GM19372 (cell line): Measurements from ENCODE around the gene ROCK2.
"Not testable (repeated sequence)": the region's sequence is repeated elsewhere in the genome, so short reads cannot be mapped to it uniquely, and the experiment has no call there.

Source experiments
- ATAC-seq: cut with Tn5 transposase; IDR thresholded peaks from one replicate; pipeline ENCODE4 v1.9.1; 2021; ENCODE audit warnings: mild to moderate bottlenecking, low read depth, moderate library complexity; ENCODE audit not compliant: unreplicated experiment

The ROCK2 gene

DNA sequence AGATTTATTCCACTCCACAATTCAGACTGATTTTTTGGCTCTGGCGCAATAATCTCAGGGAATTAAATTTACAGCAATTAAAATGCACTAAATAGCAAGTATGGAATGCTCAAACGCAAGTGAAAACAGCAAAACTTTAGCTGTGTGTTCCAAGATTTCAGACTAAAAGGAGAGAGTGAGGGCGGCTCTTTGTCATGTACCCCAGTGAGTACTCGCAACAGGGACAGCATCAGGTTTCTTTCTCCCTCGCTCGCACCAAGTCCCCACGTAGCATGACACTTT is 1.1 kb downstream of the ROCK2 start:
- peak; percentile 32 for ATAC-seq

DNA sequence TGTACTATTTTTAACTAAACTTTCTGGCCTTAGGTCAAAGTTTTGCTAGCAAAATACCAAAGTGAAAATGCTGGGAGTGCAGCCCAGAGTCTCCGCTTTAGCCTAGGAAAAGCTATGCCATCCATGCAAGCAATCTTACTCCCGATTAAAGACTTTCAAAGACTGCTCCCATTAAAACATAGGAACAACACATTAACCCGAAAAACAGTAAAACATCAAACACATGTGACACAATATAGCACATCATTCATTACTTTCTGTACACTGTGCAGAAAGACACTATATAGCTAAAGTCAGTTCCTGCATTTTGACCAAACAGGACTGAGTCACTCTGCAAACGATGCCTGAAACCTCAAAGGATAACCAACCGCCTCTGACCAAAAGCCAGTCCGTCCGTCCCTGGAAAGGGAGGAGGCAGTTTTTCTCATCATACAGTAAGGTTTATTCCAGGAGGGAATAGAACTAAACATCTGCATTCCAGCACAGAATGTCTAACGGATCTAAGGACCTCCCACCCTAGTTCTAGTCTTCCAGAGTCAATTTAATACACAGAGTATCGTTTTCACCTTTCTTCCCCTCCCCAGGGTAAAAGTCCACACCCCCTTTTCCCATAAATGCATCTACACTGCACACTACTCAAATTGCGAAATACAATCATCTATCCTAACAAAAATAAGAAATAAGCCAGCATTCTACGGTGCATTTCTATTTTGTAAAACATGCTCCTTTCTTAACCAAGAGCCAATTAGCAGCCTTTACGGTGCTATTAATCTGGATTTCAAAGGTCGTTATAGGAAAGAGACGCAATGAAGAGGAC is 1.7 kb downstream of the ROCK2 start:
- no peak for ATAC-seq

DNA sequence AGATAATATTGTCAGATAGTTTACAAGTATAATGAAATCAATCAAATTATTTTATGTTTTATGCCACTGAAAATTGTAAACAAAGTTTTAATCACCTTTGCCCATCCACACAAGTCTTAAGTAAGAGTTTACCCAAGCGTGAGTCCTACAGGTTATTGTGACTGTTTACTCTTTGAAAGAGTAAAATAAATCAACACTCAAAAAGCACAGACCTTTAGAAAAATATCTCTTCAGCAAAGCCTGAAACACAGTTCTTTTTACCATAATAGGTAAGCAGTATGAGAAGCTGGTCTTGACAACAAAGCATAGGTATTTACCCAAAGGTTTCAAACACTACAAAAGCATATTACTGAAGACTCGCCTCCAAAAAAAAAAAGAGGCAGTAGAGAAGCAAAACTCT is 3.7 kb downstream of the ROCK2 start:
- no peak for ATAC-seq

DNA sequence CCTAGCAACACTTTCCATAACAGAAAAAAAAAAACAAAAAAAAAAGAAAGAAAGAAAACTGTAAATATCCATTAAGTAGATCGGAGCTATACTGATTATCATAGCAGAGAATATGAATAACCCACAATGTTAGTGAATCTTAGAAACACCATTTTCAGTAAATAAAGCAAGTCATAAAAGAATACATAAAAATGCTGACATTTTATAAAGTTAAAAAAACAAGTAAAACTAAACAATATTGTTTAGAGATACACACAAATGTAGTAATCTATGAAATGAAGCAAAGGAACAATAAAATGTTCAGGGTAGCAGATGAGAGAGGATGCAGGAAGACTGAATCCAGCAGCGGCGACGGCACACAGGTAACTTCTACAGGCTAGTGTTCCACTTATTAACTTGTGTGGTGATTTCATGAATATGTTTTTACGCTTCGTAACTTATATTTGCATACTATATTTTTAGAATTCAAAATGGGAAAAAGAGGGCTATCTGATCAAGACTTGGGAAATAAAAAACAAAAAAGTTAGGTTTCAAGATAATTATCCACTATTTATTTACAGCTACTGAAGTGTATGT is 4.8 kb downstream of the ROCK2 start:
- no peak for ATAC-seq

DNA sequence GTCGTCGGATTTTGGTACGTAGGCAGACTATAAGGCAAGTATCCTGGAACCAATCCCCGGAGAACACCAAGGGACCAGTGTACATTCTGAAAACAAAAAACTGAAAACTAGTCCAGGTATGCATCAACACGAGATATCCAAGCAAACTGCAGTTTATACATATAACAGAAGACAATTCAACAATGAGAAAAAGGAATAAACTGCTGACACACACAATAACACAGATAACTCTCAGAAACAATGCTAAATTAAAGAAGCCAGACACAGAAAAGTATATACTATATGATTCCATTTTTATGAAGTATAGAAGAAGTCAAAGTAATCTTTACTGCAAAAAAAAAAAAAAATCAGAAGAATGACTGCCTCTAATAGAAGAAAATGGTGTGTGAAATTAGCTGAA is 5.9 kb downstream of the ROCK2 start:
- no peak for ATAC-seq

DNA sequence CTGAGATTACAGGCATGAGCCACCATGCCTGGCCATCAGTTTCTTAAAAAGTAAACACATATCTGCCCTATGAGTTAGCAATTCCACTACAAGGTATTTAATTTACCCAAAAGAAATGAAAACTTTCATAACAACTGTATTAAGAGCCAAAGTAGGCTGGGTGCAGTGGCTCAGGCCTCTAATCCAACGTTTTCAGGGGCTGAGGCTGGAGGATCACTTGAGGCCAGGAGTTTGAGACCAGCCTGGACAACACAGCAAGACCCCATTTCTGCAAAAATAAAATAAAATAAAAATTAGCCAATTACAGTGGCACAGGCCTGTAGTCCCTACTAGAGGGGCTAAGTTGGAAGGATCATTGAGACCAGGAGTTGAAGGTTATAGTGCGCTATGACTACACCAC is 6.5 kb downstream of the ROCK2 start:
- ATAC-seq, result no peak

DNA sequence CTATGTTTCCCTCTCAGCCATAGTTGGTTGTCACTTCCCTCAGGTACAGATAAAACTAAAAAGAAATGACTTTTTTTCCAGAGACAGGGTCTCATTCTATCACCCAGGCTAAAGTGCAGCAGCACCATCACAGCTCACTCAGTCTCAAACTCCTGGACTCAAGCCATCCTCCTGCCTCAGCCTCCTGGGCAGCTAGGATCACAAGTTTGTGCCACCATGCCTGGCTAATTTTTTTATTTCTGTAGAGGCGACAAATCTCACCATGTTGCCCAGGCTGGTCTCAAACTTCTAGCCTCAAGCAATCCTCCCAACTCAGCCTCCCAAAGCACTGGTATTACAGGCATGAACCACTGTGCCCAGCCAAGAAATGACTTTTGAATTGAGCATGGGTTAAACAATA is 8.2 kb downstream of the ROCK2 start:
- no peak for ATAC-seq

DNA sequence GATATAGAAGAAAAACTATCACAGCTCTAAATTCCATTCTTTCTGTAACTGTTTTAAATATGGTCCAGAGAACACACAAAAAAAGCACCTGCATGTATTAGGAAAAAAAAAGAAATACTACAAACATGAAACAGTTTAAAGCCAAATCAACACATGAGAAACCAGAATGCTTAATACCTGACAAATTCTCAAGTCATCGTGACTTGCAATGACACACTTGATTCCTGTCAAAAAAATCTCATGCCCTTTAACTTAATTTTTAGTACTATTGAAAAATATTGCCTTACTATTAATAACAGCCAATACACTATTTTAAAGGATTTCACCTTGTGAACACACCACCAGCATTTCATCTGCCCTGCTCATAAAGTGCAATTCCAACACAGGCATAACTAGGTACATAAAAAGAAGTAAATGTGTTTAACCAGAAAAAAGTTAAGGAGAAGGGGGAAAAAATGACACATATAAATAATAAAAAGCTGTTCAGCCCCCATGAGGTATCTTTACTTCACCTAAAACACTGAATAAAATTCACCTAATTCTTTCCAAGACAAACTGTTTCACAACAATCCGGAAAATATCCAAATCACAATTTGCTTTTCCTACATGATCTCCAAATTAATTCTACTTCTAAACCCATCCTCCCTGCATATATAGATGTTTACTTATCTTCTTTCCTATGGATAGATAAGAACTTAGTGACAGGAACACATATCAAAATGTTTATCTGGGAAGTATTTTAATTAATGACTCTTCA is 10.8 kb downstream of the ROCK2 start:
- ATAC-seq, result no peak

DNA sequence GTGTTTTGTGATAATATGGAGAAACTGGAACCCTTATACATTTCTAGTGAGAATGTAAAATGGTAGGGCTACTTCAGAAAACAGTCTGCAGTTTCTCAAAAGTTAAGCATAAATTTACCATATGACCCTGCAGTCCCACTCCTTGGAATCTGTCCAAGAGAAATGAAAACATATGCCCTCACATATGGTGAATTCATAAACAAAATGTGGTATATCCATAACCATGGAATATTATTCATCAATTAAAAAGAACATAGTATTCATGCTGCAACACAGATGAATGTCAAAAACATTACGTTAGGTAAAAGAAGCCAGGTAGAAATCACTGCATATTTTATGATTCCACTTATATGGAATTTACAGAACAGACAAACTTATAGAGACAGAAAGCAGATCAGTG is 11.8 kb downstream of the ROCK2 start:
- ATAC-seq, result no peak

DNA sequence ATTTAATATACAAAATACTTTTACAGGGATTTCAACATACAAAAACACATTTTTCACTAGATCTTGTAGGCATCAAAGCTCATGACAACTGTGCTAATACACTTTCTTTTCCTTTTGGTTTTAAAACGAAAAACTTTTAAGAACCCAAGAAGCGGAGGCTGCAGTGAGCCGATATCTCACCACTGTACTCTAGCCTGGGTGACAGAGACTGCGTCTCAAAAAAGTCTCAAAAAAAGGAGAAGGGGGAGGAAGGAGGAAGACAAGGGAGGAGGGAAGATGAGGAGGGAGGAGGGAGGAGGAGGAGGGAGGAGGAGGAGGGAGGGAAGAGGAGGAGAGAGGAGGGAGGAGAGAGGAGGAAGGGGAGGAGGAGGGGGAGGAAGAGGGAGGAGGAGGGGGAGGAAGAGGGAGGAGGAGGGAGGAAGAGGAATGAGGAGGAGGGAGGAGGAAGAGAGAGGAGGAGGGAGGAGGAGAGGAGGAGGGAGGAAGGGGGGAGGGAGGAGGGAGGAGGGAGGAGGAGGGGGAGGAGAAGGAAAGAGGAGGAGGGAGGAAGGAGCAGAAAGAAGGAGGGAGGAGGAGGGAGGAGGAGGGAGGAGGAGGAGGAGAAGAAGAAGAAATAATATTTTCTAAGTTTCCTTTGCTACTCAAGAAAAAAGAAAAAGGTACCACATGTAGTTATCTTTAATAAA is 13.8 kb downstream of the ROCK2 start:
- no peak for ATAC-seq

DNA sequence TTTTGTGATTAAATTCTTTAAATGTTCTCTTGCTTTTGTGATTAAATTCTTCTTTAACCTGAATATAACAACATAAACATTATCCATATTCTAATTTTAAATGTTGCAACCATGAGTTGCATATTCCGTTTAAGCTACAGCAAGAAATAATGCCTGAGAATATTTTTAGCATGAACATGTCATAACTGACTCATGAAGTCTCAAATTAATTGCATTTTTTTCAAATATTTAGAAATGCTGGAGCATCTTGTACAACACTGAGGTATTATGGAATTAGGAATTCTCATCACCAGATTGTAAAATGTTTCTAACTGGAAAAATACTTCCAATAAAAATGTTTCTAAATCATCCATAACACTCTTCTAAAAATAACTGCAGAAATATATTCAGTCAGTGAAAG is 14.7 kb downstream of the ROCK2 start:
- ATAC-seq, result no peak

DNA sequence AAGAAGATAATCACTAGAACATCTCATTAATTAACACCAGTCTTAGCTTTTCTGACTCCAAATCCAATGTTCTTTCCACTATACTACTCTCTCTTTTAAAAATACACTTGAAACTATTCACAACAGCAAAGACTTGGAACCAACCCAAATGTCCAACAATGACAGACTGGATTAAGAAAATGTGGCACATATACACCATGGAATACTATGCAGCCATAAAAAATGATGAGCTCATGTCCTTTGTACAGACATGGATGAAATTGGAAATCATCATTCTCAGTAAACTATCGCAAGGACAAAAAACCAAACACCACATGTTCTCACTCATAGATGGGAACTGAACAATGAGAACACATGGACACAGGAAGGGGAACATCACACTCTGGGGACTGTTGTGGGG is 15.9 kb downstream of the ROCK2 start:
- ATAC-seq, result not testable (repeated sequence)

DNA sequence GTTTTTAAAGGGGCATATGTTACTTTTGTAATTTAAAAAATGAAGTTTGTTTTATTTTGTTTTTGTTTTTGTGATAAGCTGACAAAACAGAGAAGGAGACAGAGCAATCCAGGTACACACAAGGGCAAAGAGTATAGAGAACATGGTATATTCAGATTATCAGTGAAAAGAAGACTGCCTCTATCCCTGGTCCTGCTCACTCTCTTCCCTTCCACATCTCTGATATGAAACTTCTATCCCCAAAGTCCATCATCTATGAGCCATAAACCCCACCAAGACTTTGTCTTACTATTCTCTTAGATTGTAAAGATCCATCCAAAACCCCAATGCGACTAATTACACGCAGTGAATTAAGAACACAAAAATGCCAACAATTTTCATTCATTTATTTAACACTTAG is 16.6 kb downstream of the ROCK2 start:
- no peak for ATAC-seq

DNA sequence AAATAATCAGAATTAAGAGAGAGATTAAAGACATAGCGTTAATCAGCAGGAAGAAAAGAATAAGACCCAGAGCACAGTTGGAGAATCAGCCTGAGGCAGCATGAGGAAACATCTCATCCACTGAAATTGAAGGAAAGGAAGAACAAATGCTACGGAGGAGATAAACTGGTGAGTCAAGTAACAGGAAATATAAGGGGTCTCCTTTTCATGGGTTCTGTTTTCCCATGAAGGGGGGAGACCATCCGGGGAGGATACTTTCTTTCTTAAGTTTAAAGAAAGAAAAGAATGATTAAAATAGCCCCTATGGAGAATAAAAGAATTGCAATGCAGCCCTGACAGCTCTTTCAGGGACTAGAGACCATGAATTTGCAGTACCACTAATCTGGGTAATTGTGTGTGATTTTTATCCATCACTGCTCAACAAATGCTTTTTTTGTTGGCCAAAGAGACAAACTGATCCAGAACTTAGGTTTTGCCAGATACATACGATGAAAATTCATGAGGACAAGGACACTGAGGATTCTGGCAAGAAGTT is 17.7 kb downstream of the ROCK2 start:
- ATAC-seq, result no peak

DNA sequence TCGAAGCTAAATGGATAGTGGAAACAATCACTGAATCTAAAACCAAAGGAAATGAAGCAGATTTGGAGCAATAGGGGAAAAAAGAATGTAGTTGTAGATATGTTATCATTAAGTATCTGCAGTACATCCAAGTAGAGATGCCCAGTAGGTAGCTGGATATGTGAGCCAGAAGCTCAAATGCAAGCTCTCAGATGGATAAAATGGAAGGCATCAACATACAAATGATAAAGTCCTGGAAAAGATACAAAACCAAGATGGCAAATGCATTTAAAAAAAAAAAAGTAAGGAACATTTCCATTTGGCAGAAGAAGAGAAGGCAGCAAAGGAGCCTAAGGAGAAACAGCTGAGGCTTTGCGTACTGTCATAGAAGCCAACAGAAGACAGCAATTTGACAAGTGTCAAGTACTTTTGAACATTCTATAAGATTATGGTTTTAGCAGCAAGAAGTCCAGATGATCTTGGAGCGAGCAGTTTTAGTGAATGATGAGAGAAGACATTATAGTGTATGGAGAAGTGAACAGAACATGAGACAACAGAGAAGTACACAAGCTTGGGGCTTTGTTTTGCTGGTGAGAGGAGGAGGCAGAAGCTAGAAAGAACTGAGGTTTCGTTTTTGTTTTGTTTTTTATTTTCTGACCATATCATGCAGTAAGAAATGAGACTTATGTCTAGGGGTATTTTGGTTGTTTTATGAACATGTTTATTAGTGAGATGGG is 18.3 kb downstream of the ROCK2 start:
- no peak for ATAC-seq

DNA sequence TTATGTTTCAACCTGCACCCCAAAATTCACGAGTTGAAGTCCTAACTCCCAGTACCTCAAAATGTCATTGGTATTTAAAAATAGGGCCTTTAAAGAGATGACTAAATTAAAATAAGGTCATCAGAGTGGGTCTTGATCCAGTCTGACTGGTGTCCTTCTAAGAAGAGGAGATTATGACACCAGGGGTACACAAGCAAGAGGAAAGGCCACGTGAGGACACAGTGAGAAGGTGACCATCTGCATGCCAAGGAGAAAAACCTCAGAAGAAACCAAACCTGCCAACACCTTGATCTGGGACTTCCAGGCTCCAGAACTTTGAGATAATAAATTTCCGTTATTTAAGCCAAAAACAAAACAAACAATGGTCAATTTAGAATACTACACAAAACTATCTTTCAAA is 22.6 kb downstream of the ROCK2 start:
- ATAC-seq, result no peak

DNA sequence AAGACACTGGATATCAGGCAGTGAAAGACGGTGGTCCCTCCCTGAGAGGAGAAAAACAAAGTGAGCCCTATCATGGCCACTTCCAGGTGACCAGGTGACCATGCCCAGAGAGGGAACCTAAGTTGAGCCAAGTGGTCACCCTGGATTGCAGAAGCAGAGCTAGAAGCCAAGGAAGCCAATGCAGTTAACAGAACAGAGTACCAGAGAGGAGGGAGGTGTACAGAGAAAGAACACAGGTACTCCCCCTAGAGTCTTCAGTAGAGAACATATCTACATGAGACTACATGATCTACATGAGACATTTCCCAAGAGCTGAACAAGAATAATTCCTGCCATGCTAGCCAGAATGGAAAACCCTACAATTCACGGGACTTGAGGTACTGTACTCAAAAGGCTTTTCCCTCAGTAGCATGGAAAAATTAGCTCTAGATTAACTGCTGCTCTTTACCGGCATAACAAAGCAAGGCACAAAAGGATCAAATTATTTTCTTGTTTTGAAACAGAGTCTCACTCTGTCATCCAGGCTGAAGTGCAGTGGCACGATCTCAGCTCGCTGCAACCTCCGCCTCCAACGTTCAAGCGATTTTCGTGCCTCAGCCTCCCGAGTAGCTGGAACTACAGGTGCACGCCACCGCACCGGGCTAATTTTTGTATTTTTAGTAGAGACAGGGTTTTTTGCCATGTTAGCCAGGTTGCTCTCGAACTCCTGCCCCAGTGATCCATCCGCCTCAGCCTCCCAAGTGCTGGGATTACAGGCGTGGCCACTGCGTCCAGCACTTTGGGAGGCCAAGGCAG is 23.5 kb downstream of the ROCK2 start:
- no peak for ATAC-seq

DNA sequence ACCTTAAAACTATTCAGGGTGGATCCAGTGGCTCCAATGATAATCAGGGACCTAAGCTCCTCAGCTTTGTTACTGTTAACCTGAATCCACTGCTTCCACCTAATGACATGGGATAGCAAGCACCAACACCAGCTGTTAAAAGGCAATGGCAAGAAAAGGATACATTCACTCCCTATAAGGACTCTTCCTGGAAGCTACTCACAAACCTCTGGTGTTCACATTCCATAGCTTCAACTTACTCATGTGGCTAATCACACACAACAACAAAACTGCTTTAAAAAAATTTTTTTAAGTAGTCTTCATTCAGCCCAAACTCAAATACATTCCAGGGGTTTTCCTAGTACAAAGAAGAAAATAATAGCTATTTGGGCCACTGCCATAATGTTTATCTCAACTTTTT is 24.5 kb downstream of the ROCK2 start:
- no peak for ATAC-seq

DNA sequence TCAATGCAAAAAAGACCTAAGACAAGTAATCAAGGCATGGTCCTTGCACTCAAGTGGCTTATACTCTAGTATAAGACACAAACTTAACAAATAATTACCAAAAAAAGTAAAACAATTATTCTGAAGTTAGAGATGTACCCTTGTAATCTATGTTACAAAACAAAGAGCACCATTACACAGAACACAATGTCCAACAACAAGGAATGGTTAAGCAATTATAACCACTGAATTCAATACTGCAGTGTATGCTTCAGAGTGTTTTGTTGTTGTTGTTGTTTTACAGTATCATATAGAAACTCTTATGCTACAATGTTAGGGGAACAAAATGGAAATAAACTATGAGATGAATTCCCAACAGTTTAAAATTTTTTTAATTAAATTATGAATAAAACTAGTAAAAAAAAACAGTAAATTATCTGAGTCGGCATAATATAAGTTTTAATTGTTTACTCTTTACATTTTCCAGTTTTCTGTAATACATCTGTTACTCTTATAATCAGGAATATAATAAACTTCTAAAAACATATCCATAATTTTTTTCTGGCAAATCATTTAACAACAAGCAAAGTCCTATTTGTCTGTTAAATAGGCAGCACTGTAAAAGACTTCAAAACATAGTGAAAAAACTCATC is 29.2 kb downstream of the ROCK2 start:
- ATAC-seq, result no peak
